Mesodermal cell (in vitro differentiated cells): ENCODE results near the gene FUT2.
"Not testable (repeated sequence)": the region's sequence is repeated elsewhere in the genome, so short reads cannot be mapped to it uniquely, and the experiment has no call there.

ENCODE experiments used
- H3K27ac ChIP-seq: 2 replicates; pipeline ENCODE4 v1.7.0; 2013; ENCODE audit warnings: mild to moderate bottlenecking, low read depth, low read length, moderate library complexity; ENCODE audit not compliant: severe bottlenecking
- H3K36me3 ChIP-seq: 2 replicates; pipeline ENCODE4 v1.7.1; 2013; ENCODE audit warnings: mild to moderate bottlenecking, low read length, moderate library complexity; ENCODE audit not compliant: control insufficient read depth, insufficient read depth
- H3K4me1 ChIP-seq: one replicate; pipeline ENCODE4 v1.7.1; 2013; ENCODE audit warnings: mild to moderate bottlenecking, low read length; ENCODE audit not compliant: insufficient read depth, control insufficient read depth, poor library complexity, severe bottlenecking
- H3K4me3 ChIP-seq: 2 replicates; pipeline ENCODE4 v1.7.0; 2013; ENCODE audit warnings: low read length, control low read depth, mild to moderate bottlenecking; ENCODE audit not compliant: insufficient read depth, poor library complexity, severe bottlenecking; ENCODE audit errors: extremely low read depth
- H3K9me3 ChIP-seq: 2 replicates; pipeline ENCODE4 v1.7.1; 2013; ENCODE audit warnings: mild to moderate bottlenecking, low read length, moderate library complexity; ENCODE audit not compliant: control insufficient read depth
- WGBS, 2 experiments: methylation state at CpG; one replicate each; pipeline ENCODE4 v1.1.5; 2013; ENCODE audit warnings: missing lambda C conversion rate in 2 of 2; ENCODE audit not compliant: insufficient coverage in 2 of 2; 5-methylcytosine and 5-hydroxymethylcytosine counted together

The FUT2 gene

DNA sequence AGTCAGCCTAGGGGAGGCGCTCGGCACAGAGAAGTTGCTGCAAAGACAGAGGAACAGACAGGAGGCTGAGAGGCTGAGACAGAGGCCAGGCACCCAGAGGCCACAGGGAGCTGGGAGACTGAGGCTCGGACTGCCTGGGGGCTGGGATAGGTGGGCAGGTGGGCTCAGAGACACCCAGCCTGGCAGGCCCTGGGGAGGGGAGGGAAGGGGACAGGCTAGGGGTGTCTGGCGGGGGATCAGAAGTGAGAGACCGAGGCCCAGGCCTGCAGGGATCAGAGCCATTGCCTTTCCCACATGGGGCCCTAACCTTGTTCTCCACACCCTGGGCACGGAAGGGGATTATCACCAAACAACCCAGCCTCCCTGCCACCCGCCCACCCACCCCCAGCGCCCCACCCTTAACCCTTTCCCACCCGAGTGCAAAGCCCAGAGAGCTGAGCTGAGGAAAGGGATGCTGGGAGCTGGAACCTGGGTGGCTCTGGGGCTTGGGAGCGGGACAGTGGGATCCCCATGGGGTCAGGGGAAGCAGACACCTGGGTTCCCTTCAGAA lies 24.2 kb upstream of the FUT2 start:
- Histone ChIP-seq H3K36me3 (no peaks in the 10 kb centered on the region), H3K4me3 (no peak overlapping the region), H3K27ac (no peak overlapping the region), H3K4me1 (peaks cover 3% of the 10 kb centered on the region), H3K9me3 (no peaks in the 10 kb centered on the region)
- 82 to 85% methylated on average over 3 of the region's 10 CpGs for WGBS, 2 experiments

GRCh38 chr19:48672994-48673393 lies 22.8 kb upstream of the FUT2 start, which contains the start of gene NTN5:
TSS of gene NTN5 (minus strand) at chr19:48673017. CDS start at chr19:48670986, 2,031 bp downstream.
- H3K9me3 ChIP-seq, result no peaks in the 10 kb centered on the region
- no peaks in the 10 kb centered on the region for H3K36me3 ChIP-seq
- no peak within 1 kb of the TSS for H3K27ac ChIP-seq
- no peaks in the 10 kb centered on the region for H3K4me1 ChIP-seq
- WGBS, 2 experiments, result 75 to 76% methylated on average over 10 to 20 of the region's 25 CpGs
- H3K4me3 ChIP-seq, result no peak within 1 kb of the TSS

GRCh38 chr19:48673436-48674100 lies 22.2 kb upstream of the FUT2 start:
- Histone ChIP-seq H3K4me3 (no peak overlapping the region), H3K9me3 (no peaks in the 10 kb centered on the region), H3K27ac (no peak overlapping the region), H3K4me1 (no peaks in the 10 kb centered on the region), H3K36me3 (no peaks in the 10 kb centered on the region)
- WGBS, 2 experiments, result 67 to 72% methylated on average over 24 to 25 of the region's 25 CpGs

DNA sequence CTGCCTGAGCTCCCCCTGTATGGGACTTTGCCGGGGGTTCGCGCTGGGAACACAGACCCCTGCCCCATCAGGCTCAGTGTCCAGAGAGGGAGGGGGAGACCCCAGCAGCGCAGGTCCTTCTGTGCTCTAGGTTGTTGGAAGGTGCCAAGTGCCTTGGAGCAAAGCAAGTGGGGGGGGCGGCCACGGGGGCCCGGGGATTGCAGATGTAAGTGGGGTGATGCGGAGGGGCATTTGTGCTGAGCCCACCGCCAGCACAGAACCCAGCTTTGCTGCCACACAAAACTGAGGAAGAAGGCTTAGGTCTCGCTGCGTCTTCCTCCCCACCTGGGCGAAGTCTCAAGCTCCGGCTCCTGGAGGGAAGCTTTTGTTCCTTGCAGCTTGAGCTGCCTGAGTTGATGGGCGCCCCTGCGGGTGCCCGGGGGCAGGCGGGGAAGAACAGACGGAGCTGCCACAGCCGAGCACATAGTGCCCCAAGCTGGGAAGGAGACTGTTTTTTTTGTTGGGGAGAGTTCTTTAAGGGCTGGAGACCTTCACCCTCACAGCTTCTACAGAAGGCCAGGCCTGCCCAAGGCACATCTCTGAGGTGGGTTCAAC lies 21.5 kb upstream of the FUT2 start:
- 72 to 83% methylated on average over 12 to 14 of the region's 19 CpGs for WGBS, 2 experiments

DNA sequence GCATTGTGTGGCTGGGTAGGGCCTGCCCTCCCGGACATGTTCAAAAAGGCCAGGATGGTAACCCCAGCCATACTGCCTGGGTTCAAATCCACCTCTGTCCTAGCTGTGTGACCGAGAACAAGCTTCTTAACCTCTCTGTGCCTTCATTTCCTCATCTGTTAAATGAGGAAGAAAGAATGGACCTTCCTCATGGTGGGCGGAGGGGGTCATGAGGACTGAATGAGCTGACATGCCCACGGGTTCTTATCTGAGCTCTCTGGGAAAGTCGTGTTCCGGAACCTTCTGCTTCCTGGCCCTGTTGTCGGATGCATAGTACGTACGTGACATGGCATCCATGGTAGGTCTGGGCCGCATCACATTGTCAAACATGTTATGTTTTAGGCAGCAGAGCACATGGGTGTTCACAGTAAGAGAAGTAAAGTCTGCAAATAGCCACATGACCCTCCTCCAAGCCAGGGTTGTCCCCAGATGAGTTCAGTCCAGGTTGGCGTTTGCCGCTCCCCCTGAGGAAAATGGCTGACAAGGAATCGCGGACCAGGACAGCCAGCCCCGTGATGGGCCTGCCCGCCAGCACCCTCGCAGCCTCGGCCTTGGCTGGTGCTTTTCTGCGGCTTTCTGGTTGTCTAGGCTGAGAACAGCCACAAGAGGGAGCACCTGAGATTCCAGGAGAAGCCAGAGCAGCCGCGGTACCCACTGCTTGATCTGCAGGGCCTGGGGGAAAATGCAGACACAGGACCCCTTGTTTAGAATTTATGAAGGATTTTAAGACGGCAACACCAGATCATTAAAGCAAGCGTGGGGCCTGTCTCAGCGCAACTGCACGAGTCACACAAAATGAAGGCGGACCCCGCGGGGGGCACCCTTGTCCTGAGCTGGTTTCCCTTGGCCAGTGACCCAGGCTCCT lies 20.6 kb upstream of the FUT2 start:
- WGBS, 2 experiments, result 38 to 40% methylated on average over 26 of the region's 28 CpGs
- no peaks in the 10 kb centered on the region for H3K9me3 ChIP-seq
- no peak overlapping the region for H3K4me3 ChIP-seq
- H3K27ac ChIP-seq, result no peak overlapping the region
- H3K36me3 ChIP-seq, result no peaks in the 10 kb centered on the region
- no peaks in the 10 kb centered on the region for H3K4me1 ChIP-seq

More for the DNA sequence above, 21.5 kb upstream of the FUT2 start:
- Histone ChIP-seq H3K4me3 (no peak overlapping the region), H3K4me1 (no peaks in the 10 kb centered on the region), H3K9me3 (no peaks in the 10 kb centered on the region), H3K36me3 (no peaks in the 10 kb centered on the region), H3K27ac (no peak overlapping the region)

GRCh38 chr19:48676487-48676886 lies 19.3 kb upstream of the FUT2 start:
- 94 to 96% methylated on average over 14 to 17 of the region's 17 CpGs for WGBS, 2 experiments
- H3K36me3 ChIP-seq, result no peaks in the 10 kb centered on the region
- no peak overlapping the region for H3K27ac ChIP-seq
- H3K4me3 ChIP-seq, result no peak overlapping the region
- H3K4me1 ChIP-seq, result no peaks in the 10 kb centered on the region
- H3K9me3 ChIP-seq, result no peaks in the 10 kb centered on the region

DNA sequence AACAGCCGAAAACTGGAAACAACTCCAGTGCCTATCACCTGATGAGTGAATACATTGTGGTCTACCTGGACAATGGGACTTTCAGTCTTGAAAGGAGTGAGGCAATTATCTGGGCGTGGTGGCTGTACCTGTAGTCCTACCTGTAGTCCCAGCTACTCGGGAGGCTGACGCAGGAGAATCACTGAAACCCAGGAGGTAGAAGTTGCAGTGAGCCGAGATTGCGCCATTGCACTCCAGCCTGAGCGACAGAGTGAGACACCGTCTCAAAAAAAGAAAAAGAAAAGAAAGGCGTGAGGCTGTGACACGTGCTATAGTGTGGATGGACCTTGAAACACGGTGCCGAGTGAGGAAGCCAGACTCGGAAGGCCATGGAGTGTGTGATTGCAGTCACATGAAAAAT lies 18.9 kb upstream of the FUT2 start:
- Histone ChIP-seq H3K36me3 (no peaks in the 10 kb centered on the region), H3K4me1 (no peaks in the 10 kb centered on the region), H3K9me3 (no peaks in the 10 kb centered on the region), H3K4me3 (no peak overlapping the region), H3K27ac (no peak overlapping the region)
- WGBS, 2 experiments, result 92% methylated on average over 13 of the region's 13 CpGs

DNA sequence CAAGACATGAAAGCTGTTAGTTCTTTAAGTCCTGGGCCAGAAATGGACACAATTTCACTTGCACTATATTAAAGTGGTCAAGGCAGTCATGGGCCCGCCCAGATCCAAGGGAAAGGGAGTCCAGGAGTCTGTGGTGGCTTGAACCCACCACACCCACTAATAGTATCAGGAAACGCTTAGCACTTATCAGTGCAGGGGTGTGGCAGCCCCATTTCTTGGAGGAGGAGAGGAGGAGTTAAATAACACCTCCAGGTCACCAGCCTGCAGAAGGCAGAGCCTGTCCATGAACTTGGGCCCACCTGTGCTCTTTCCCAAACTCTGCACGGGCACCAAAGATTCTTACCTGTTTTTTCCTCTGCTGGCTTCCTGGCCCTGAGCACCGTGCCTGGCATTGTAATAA lies 17.6 kb upstream of the FUT2 start:
- no peak overlapping the region for H3K27ac ChIP-seq

DNA sequence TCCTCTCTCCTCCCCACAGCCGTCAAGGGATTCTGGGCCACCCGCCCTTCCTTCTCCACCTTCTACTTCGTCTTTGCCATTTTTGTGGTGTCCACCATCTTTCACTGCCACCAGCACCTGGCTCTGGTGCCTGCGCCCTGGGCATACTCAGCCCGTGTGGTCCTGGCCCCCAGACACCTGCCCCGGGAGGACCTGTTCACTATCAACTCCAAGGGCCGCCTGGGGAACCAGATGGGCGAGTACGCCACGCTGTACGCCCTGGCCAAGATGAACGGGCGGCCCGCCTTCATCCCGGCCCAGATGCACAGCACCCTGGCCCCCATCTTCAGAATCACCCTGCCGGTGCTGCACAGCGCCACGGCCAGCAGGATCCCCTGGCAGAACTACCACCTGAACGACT lies 15.8 kb upstream of the FUT2 start:
- H3K9me3 ChIP-seq, H3K27ac ChIP-seq, H3K36me3 ChIP-seq, H3K4me1 ChIP-seq, H3K4me3 ChIP-seq: not testable (repeated sequence)
- 87 to 92% methylated on average over 4 to 5 of the region's 19 CpGs for WGBS, 2 experiments

More for the DNA sequence above, 17.6 kb upstream of the FUT2 start:
- Histone ChIP-seq H3K36me3 (no peaks in the 10 kb centered on the region), H3K9me3 (no peaks in the 10 kb centered on the region), H3K4me1 (no peaks in the 10 kb centered on the region), H3K4me3 (no peak overlapping the region)
- 83 to 100% methylated on average over 1 to 2 of the region's 4 CpGs for WGBS, 2 experiments

DNA sequence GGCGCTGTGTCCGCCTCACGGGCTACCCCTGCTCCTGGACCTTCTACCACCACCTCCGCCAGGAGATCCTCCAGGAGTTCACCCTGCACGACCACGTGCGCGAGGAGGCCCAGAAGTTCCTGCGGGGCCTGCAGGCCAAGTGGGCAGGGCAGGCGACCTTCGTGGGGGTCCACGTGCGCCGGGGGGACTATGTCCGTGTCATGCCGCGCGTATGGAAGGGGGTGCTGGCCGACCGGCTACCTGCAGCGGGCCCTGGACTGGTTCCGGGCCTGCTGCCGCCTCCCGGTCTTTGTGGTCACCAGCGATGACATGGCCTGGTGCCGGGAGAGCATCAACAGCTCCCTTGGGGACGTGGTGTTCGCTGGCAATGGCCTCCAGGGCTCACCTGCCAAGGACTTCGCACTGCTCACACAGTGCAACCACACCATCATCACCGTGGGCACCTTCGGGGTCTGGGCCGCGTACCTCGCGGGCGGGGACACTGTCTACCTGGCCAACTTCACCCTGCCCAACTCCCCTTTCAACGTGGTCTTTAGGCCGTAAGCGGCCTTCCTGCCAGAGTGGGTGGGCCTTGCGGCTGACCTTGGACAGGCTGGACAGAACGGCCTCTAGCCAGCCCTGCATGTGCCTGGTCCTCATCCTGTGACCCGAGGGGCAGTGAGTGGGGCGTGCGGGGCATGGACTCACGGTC lies 15.2 kb upstream of the FUT2 start:
- 95 to 96% methylated on average over 38 to 45 of the region's 45 CpGs for WGBS, 2 experiments
- Histone ChIP-seq H3K36me3 (no peaks in the 10 kb centered on the region), H3K4me3 (no peak overlapping the region), H3K9me3 (no peaks in the 10 kb centered on the region), H3K27ac (no peak overlapping the region), H3K4me1 (no peaks in the 10 kb centered on the region)
